ENCODE measurements around the gene EDRF1. TPM values are rescaled to one million over a fixed set of nuclear protein-coding genes. Genes with fewer than 3 reads are reported as not detected.

Gene EDRF1
- total RNA-seq, 2 donors from 2014 or later = 22.4 to 29.8 TPM

DNA sequence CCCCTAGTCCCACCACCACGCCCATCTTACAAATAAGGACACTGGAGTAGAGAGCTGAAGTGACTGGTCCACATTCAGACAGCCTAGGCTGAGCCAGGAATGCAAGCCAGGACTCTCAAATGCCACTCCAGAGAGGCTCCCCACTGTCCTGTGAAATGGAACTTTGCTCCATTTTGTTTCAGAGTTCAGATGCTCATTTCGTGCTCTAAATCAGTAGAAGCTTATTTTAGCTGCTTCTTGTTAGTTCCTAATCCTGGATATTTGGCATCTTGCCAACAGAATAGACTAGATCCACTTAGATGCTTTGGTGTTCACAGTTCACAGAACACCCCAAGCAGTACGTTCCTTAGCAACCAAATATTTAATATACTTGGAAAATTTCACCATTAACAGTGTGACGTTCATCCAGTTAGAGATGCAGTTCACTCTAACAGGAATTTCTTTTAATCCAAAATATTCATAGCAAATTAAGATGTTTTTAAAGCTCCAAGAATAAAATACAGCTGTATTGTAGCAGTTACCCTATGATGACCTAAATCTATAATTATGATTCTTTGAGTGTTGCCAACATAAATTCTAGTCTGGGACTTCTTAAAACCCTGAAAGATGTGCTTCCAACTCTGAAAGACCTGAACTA lies 48.8 kb downstream of the EDRF1 start:
- H3K27me3 ChIP-seq = no peaks in the 10 kb centered on the region
- ATAC-seq = peak; percentile 43
- H3K27ac ChIP-seq = no peak overlapping the region

GRCh38 chr10:125769175-125769574 lies 49.7 kb downstream of the EDRF1 start:
- ATAC-seq (no peak), DNase-seq (no peak)
- Histone ChIP-seq H3K27me3 (no peaks in the 10 kb centered on the region), H3K4me3 (no peak overlapping the region), H3K27ac (no peak overlapping the region), H3K4me1 (peaks cover 18% of the 10 kb centered on the region), H3K9me3 (no peaks in the 10 kb centered on the region), H3K36me3 (replicated peaks in 1 of 2; ENCODE audit: insufficient read depth in 1 of 2, low read depth in 2 of 2) (peaks cover 0 to 9% of the 10 kb centered on the region in 2 donors)
- no peak for TF ChIP-seq POLR2A (IDR thresholded peaks at IDR 0.05)
- intact Hi-C loops (cut with DNase I) = no loop called here
- WGBS, 2 donors = 91 to 100% methylated on average over 11 to 12 of the region's 12 CpGs

More for the DNA sequence above, 48.8 kb downstream of the EDRF1 start:
- Histone ChIP-seq H3K9me3 (no peaks in the 10 kb centered on the region), H3K4me3 (no peak overlapping the region), H3K36me3 (replicated peaks in 1 of 2; ENCODE audit: insufficient read depth in 1 of 2, low read depth in 2 of 2) (peaks cover 0 to 14% of the 10 kb centered on the region in 2 donors), H3K4me1 (peaks cover 18% of the 10 kb centered on the region)
- TF ChIP-seq POLR2A (IDR thresholded peaks at IDR 0.05) = no peak
- TF ChIP-seq, protein P1, sequence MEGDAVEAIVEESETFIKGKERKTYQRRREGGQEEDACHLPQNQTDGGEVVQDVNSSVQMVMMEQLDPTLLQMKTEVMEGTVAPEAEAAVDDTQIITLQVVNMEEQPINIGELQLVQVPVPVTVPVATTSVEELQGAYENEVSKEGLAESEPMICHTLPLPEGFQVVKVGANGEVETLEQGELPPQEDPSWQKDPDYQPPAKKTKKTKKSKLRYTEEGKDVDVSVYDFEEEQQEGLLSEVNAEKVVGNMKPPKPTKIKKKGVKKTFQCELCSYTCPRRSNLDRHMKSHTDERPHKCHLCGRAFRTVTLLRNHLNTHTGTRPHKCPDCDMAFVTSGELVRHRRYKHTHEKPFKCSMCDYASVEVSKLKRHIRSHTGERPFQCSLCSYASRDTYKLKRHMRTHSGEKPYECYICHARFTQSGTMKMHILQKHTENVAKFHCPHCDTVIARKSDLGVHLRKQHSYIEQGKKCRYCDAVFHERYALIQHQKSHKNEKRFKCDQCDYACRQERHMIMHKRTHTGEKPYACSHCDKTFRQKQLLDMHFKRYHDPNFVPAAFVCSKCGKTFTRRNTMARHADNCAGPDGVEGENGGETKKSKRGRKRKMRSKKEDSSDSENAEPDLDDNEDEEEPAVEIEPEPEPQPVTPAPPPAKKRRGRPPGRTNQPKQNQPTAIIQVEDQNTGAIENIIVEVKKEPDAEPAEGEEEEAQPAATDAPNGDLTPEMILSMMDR (IDR thresholded peaks at IDR 0.05) = no peak
- DNase-seq = no peak
- 64 to 86% methylated on average over 4 of the region's 4 CpGs for WGBS, 2 donors
- intact Hi-C loops (cut with DNase I) = no loop called here

GRCh38 chr10:125770844-125771243 lies 51.3 kb downstream of the EDRF1 start:
- 86 to 89% methylated on average over 5 of the region's 5 CpGs for WGBS, 2 donors
- Histone ChIP-seq H3K4me3 (no peak overlapping the region), H3K27ac (no peak overlapping the region), H3K4me1 (peaks cover 16% of the 10 kb centered on the region), H3K9me3 (no peaks in the 10 kb centered on the region), H3K27me3 (no peaks in the 10 kb centered on the region), H3K36me3 (replicated peaks in 1 of 2; ENCODE audit: insufficient read depth in 1 of 2, low read depth in 2 of 2) (no peaks in the 10 kb centered on the region)
- no peak for TF ChIP-seq POLR2A (IDR thresholded peaks at IDR 0.05)
- TF ChIP-seq, protein P1 (IDR thresholded peaks at IDR 0.05) = no peak
- DNase-seq (no peak), ATAC-seq (no peak)
- intact Hi-C loops (cut with DNase I) = no loop called here

- WGBS, 2 donors = 81 to 89% methylated on average over 20 to 22 of the region's 28 CpGs
- no peak for TF ChIP-seq POLR2A (IDR thresholded peaks at IDR 0.05)
- TF ChIP-seq, protein P1 (IDR thresholded peaks at IDR 0.05) = no peak
- H3K4me3 ChIP-seq = no peak overlapping the region
- DNase-seq = no peak
- H3K9me3 ChIP-seq = no peaks in the 10 kb centered on the region
- intact Hi-C loops (cut with DNase I) = no loop called here
- no peaks in the 10 kb centered on the region for H3K27me3 ChIP-seq
- no peak overlapping the region for H3K27ac ChIP-seq
- peaks cover 2% of the 10 kb centered on the region for H3K4me1 ChIP-seq
- no peak for ATAC-seq
- no peaks in the 10 kb centered on the region for H3K36me3 ChIP-seq (replicated peaks in 1 of 2; ENCODE audit: insufficient read depth in 1 of 2, low read depth in 2 of 2)
These were observed 52.8 kb downstream of the EDRF1 start for GRCh38 chr10:125772112-125772863.

- H3K27me3 ChIP-seq = no peaks in the 10 kb centered on the region
- H3K36me3 ChIP-seq (replicated peaks in 1 of 2; ENCODE audit: insufficient read depth in 1 of 2, low read depth in 2 of 2) = no peaks in the 10 kb centered on the region
- no peaks in the 10 kb centered on the region for H3K4me1 ChIP-seq
- H3K9me3 ChIP-seq = no peaks in the 10 kb centered on the region
- DNase-seq (no peak), ATAC-seq (no peak)
- TF ChIP-seq, protein P1 (IDR thresholded peaks at IDR 0.05) = no peak
- no peak for TF ChIP-seq POLR2A (IDR thresholded peaks at IDR 0.05)
- 87 to 94% methylated on average over 11 of the region's 11 CpGs for WGBS, 2 donors
- H3K4me3 ChIP-seq = no peak overlapping the region
- intact Hi-C loops (cut with DNase I) = no loop called here
- no peak overlapping the region for H3K27ac ChIP-seq
These were observed 53.3 kb downstream of the EDRF1 start for GRCh38 chr10:125772864-125773180.
